Measurements from ENCODE around the gene ARHGEF40.
A peak's percentile ranks its signal among the peaks of the same experiment; 100 is the strongest.

ARHGEF40 gene

GRCh38 chr14:21098076-21098891, 28.2 kb downstream of the ARHGEF40 start, which contains the start of gene ZNF219:
Gene ZNF219, minus strand, starts transcription at chr14:21098655. Its CDS starts 5,064 bp downstream, at chr14:21093591.
- DNase-seq (ENCODE audit: low spot score), result peak; percentile 52

- DNase-seq (ENCODE audit: low spot score), result no peak
These were observed 28.9 kb downstream of the ARHGEF40 start for GRCh38 chr14:21098892-21099595.

GRCh38 chr14:21099596-21099985, 29.5 kb downstream of the ARHGEF40 start:
- no peak for DNase-seq (ENCODE audit: low spot score)

- no peak for DNase-seq (ENCODE audit: low spot score)
These were observed 30.8 kb downstream of the ARHGEF40 start, which contains the start of gene TMEM253 for GRCh38 chr14:21100931-21101330. Gene TMEM253, plus strand, starts transcription at chr14:21101066. Its CDS starts 278 bp downstream, at chr14:21101344.

GRCh38 chr14:21101802-21102413, 31.8 kb downstream of the ARHGEF40 start:
- DNase-seq (ENCODE audit: low spot score), result no peak

- DNase-seq (ENCODE audit: low spot score), result no peak
These were observed 32.7 kb downstream of the ARHGEF40 start for GRCh38 chr14:21102521-21103410.

- no peak for DNase-seq (ENCODE audit: low spot score)
These were observed 33.3 kb downstream of the ARHGEF40 start for GRCh38 chr14:21103411-21103709.

- peak; percentile 97 for DNase-seq (ENCODE audit: low spot score)
These were observed 33.8 kb downstream of the ARHGEF40 start for GRCh38 chr14:21103710-21104447.

GRCh38 chr14:21104448-21105060, 34.5 kb downstream of the ARHGEF40 start:
- DNase-seq (ENCODE audit: low spot score), result peak; percentile 81

GRCh38 chr14:21105095-21105494, 35.0 kb downstream of the ARHGEF40 start:
- DNase-seq (ENCODE audit: low spot score), result no peak

- DNase-seq (ENCODE audit: low spot score), result no peak
These were observed 36.0 kb downstream of the ARHGEF40 start for GRCh38 chr14:21106176-21106497.

- DNase-seq (ENCODE audit: low spot score), result peak; percentile 67
These were observed 36.6 kb downstream of the ARHGEF40 start for GRCh38 chr14:21106498-21107282.

- DNase-seq (ENCODE audit: low spot score), result no peak
These were observed 37.2 kb downstream of the ARHGEF40 start for GRCh38 chr14:21107283-21107800.

- DNase-seq (ENCODE audit: low spot score), result no peak
These were observed 38.7 kb downstream of the ARHGEF40 start for GRCh38 chr14:21108791-21109190.

GRCh38 chr14:21109377-21110138, 39.5 kb downstream of the ARHGEF40 start:
- no peak for DNase-seq (ENCODE audit: low spot score)

GRCh38 chr14:21112255-21112654, 42.2 kb downstream of the ARHGEF40 start:
- DNase-seq (ENCODE audit: low spot score), result no peak

GRCh38 chr14:21113369-21113768, 43.3 kb downstream of the ARHGEF40 start:
- DNase-seq (ENCODE audit: low spot score), result no peak

GRCh38 chr14:21118933-21119332, 48.8 kb downstream of the ARHGEF40 start:
- no peak for DNase-seq (ENCODE audit: low spot score)

GRCh38 chr14:21120686-21121085, 50.6 kb downstream of the ARHGEF40 start:
- no peak for DNase-seq (ENCODE audit: low spot score)
